ENCODE data around the gene KCNG4.
"Not testable (repeated sequence)": the region's sequence is repeated elsewhere in the genome, so short reads cannot be mapped to it uniquely, and the experiment has no call there.

Gene KCNG4

DNA sequence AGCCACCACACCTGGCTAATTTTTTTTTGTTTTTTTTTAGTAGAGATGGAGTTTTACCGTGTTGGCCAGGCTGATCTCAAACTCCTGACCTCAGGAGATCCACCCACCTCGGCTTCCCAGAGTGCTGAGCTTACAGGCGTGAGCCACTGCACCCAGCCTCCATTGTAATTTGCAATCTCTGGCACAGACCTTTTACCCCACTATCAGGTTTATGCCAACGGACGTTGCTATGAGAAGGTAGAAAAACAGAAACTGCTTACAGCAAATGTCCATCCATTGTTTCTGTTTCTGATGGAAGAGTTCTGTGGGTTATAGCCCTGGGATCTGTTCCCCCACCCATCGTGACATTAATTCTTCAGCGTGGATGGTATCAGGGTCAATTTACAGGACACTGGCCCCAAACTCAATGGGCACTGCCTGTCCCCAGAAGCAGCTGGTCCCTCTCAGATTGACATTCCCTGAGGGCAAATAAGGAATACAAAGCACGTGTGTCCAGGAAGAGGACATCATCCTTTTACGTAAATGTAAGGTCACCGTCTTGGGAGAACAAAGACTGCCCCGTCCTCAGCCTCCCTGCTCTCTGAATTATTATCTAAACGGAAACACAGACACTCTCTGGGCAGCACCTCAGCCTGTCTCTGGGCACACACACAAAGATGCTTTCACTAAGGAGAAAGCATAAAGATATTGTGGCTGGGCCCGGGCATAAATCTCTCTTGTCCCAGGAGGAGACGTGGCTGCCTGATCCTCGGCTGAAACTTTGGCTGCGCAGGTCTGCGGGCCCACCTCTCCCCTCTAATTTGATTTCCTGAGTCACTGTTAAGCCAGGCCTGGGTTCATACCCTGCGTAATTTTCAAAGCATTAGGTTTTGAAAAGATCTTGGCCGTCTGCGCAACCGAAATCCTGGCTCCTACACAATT lies 5.2 kb downstream of the KCNG4 start:
- no peak for DNase-seq (ENCODE audit: low spot score)

DNA sequence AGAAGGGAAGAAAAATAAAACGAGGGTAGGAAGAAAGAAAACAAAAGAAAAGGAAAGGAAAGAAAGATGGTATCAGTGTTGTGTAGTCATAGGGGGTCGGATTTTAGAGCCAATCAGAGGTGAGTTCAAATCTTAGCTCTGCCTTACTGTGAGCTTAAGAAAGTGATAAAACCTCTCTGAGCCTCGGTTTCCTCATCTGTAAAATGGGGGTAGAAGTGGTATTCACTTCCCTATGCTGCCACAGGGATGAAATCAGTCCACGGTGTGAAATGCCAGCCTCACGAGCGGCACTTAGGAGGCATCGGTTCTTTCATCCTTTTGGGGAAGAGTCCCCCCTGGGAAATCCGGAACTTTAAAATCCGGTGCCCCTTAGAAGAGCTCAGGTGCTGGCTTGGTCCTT lies 6.1 kb downstream of the KCNG4 start:
- no peak for DNase-seq (ENCODE audit: low spot score)

DNA sequence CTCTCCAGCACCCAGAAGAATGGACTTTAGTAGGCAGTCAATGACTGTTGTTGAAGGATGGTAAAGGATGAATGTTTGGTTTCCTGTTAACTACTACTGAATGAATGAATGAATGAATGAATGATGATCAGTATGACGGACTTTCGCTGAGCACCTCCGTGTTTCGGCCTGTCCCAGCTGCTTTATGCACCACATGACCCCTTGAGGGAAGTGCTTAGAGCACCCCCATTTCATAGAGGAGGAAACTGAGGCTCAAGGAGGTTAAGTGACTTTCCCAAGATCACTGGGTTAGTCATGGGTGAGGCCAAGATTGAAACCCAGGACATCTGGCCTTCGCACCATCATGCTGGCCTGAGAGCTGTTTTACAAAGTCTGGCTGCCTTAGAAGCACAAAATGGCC lies 6.8 kb downstream of the KCNG4 start:
- no peak for DNase-seq (ENCODE audit: low spot score)

DNA sequence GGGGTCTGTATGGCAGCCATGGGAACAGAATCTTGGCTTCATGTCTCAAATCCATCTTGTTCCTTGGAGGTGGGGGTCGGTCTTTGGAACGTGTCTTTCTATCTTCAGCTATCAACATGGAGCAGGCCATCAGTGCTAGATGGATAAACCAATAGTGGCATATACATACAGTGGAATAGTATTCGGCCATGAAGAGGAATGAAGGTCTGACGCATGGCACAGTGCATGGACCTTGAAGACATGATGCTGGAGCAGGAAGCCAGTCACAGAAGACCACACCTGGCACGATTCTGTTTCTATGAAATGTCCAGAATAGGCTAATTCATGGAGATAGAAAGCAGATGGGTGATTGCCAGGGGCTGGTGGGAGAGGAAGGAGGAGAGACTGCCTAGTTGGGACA lies 7.8 kb downstream of the KCNG4 start:
- DNase-seq (ENCODE audit: low spot score), result no peak

DNA sequence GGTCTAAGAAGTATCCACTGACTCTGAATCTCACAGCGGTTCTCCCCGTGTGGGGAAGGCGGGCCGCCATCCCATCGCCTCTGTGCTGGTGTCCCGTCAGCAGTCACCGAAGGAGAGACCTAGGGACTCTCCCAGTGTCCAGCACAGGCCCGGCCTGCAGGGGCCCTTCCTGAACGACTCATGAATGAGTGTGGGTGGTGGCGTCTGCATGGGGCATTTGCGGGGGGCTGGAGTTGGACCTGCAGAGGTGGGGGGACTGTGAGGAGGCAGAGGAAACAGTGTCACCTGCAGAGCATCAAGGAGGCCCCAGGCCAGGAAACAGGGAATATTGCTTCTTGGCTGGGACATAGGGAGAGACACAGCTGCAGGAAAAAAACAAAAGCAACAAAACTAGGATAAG lies 10.3 kb downstream of the KCNG4 start:
- no peak for DNase-seq (ENCODE audit: low spot score)

DNA sequence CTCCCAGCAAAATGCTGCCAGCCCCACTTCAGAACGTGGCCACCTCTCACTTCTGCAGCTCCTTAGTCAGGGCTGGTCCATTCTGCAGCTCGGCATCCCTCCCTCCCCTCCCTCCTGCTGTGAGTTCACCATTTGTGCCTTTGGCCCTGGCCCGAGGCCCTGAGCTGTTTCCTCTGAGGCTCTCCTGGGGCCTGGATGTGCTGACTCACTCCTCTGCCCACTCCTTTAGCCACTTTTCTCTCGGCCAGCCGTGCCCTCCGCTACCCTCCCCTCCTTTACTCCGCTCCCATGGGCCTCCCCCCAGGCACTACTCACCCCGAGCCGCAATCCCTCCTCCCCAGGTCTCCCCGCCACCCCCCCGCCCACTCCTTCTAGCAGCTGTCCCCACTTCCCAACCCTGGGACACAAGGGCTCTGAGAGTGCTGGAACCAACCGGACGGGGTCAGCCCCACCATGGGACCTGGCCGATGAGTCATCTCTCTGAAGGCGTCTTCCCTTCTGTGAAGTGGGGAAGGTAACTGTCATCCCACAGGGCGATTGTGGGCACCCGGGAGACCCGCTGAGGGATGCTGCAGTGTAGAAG lies 11.5 kb downstream of the KCNG4 start:
- peak; percentile 98 for DNase-seq (ENCODE audit: low spot score)

DNA sequence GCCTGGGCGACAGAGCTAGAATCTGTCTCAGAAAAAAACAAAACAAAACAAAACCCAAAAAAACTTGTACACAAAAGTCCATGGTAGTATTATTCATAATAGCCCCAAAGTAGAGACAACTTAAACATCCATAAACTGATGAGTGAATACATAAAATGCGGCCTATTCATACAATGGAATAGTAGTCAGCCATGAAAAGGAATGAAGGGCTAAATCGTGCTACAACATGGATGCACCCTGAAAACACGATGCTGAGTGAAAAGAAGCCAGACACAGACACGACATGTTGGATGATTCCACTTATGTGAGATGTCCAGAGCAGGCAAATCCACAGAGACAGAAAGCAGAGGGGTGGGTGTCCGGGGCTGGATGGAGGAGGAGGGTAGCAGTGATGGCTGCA lies 12.3 kb downstream of the KCNG4 start:
- no peak for DNase-seq (ENCODE audit: low spot score)

DNA sequence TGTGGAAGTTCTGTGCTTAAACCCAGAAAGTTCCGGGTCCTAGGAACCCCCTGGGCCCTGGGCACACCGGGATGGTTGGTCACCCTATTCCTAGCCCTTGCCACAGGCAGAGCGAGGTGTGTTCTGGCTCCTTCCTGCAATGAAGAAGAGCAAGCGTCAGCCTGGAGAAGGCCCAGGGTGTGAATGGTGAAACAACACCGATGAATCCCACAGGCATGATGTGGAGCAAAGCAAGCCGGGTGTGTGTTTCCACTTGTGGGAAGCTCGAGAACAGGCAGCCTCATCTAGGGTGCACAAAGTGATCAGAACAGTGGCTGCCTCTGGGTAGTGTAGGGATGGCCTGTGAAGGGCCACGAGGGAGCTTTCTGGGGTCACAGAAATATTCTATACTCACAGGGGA lies 13.8 kb downstream of the KCNG4 start:
- no peak for DNase-seq (ENCODE audit: low spot score)

DNA sequence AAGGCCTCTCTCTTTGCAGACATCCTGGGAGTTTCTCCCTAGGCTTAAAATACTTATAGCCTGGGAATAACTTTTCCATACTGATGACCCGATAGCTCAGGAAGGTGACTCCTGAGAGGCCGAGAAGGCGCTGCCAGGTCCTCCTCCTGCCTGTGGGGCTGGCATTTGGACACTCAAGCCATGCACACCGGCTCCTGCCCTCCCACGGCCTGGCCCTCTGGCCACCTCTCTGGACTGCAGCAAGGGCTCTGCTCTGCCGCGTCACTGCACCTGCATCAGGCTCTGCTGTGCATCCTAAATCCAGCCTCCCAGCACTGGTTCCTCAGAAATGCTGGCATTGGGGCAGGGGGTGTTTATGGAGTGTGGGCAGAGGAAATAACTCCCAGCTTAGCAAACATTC lies 14.2 kb downstream of the KCNG4 start:
- no peak for DNase-seq (ENCODE audit: low spot score)

DNA sequence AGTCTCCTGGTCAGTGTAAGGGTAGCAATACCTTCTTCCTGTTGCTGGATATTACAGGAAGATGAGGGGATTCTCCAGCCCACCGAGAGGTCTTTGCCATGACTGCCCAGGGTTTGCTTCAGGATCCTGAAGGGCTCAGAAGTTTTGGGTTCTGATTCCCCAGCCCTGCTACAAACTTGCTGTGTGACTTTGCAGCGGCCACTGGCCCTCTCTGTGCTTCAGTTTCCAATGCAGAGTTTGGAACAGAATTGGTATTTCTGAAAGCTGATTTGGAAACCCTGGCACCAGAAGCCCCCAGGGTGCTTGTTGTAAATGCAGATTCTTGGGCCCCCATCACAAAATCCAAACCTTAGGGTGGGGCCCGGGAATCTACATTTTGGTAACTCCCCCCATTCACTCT lies 14.7 kb downstream of the KCNG4 start:
- no peak for DNase-seq (ENCODE audit: low spot score)

DNA sequence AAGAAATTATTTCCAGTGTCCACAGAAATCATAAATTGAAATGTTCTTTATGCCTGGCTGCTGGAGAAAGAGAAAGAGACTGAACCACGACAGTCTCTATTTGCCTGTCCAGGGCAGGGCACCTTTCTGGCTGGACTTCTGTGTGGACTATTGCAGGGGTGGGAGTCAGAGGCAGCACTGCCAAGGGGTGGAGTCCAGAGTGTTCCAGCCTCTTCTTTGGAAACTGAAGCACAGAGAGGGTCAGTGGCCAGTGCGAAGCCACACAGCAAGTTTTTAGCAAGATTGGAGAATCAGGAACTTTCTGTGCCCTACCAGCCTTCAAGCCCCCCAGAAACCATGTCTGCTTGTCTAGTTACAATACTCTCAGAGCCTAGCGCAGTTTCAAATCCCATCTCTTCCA lies 15.3 kb downstream of the KCNG4 start:
- no peak for DNase-seq (ENCODE audit: low spot score)

DNA sequence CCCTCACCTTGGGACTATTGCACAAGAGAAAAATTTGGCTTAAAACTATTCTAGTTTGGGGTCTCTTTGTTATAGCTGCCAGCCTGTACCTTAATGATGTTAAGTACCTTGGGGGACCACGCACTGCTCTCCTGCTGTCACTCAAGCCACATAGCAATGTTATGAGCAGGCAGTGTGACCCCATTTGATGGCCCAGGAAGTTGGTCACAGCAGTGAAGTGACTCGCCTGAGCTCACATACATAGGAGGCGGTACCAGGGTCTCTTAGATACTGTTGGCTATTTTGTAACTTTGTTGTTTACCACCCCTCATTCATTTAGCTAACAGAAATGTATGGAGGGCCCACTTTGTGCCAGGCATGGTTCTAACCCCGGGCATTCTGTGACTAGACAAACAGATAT lies 16.4 kb downstream of the KCNG4 start:
- no peak for DNase-seq (ENCODE audit: low spot score)

DNA sequence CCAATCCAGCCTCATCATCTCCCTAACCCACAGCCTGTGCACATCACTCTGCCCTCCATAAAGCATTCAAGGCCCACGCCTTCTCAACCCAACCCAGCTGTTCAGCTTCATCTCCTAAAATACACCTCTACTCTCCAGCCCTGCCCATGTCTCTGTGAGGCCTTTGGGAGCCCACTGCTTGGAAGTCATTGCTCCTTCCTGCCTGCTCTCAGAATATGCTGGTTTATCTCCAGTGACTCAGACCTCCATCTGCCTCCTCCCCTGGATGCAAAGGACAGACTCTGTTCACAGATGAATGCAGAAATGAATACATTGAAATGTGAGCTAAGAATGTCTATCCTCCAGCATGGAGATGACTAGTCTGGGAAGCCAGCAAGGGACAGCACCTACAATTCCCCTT lies 19.0 kb downstream of the KCNG4 start:
- no peak for DNase-seq (ENCODE audit: low spot score)

DNA sequence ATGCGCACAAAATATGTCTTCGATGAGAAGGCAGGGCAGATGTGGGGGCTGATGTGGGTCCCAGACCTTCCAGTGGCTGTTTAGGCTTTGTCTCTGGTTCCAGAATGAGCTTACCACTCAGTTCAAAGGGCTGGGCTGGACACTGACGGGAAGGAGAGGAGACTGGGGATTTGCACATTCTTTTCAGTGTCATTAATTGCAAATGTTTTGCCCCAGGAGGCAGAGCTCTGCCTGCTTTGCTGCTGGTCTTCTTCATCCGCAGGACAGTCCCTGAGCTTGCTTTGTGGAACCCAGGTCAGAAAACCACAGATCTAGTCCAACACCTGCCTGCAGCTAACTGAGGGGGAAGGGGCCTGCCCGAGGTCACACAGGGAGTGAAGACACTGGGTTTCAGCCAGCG lies 20.9 kb downstream of the KCNG4 start:
- no peak for DNase-seq (ENCODE audit: low spot score)

DNA sequence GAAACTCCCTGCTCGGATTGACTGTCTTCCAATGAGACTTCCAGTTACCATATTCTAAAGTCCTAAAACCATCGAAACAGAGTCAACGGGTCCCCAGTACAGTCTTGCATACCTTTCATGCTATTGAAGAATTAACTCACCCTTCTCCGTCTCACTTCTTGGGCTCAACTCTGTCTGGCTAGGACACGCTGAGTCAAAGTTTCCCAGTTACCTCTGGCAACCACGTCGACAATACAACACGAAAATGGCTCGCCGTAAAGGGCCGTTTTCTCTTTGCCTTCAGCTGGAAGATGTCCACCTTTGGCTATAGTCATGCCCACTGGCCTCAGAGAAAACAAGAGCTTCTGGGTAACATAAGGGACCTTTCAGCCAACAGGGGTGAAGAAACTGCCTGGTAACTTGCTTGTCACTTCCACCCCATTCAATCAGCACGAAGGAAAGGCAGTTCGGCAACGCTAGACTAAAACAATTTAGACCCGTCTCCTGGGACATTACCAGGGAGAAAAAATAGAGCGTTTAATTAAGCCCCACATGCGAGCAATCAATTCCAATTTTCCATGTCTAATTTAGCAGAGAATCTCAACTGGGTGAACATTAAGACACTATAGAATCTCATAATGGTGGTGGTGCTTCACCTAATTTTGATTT lies 21.5 kb downstream of the KCNG4 start:
- DNase-seq (ENCODE audit: low spot score), result no peak

DNA sequence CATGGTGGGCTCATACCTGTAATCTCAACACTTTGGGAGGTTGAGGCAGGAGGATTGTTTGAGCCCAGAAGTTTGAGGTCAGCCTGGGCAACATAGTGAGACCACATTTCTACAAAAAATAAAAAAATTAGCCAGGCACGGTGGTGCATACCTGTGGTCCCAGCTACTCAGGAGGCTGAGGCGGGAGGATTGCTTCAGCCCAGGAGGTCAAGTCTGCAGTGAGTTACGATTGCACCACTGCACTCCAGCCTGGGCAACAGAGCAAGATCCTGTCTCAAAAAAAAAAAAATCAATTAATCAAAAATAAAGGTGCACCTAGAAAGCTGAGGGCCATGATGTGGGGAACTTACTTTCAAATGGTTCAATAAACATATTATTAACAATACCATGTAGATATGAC lies 23.7 kb downstream of the KCNG4 start:
- DNase-seq (ENCODE audit: low spot score), result not testable (repeated sequence)

DNA sequence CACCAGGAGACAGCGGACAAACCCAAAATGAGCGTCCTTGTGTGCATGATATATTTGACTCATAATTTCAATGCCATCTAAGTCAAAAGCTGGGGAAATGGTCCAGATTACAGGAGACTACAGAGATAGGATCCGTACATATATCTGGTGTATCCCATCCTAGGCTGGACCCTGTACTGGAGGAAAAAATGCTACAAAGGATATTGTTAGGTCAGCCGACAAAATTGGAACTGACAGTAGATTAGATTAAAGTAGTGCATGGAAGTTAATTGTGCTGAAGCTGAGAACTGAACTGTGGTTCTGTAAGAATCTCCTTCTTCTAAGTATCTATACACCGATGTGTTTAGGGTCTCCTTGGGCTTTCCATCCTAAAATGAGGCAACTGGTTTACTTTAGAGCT lies 24.3 kb downstream of the KCNG4 start:
- no peak for DNase-seq (ENCODE audit: low spot score)

DNA sequence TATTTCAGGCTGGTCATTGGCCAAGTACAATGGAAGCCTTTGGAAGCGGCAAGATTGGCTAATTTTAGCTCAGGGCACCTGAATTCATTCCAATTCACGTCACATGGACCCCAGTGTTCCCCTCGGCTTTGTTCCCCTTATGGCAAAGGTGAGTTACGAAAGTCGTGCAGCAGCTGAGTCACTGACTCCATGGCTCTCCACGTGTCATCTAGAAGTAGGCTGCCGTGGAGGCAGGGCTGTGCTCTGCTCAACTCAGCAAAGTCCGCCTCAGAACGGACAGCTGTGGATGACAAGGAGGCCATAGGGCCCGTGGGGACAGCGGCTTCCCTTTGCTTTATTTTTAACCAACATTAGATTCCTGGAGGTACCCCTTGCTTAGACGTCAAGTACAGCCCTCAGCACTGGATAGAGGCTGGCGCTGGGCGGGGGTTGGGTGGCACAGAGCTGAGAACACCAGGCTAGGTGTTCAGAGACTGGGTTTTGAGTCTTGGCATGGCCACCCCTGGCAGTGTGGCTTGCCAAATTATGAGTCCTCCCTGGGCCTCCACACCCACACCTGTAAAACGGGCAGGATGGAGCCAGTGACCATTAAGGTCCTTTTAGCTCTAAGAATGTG lies 25.3 kb downstream of the KCNG4 start:
- no peak for DNase-seq (ENCODE audit: low spot score)

DNA sequence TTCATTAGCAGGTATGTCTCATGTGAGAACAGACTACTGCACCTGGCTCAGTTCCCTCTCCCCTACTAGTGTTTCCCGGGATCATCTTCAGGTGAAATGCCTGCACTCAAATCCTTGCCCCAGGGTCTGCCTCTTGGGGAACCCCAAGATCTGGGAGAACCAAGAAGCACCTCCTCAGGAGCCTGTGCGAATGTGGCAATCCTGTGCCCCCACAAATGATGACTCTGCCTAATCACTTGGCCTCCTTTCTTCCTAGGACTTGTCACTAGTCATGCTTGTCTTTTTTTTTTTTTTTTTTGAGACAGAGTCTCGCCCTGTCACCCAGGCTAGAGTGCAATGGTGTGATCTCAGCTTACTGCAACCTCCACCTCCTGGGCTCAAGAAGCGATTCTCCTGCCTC lies 27.2 kb downstream of the KCNG4 start:
- DNase-seq (ENCODE audit: low spot score), result no peak

DNA sequence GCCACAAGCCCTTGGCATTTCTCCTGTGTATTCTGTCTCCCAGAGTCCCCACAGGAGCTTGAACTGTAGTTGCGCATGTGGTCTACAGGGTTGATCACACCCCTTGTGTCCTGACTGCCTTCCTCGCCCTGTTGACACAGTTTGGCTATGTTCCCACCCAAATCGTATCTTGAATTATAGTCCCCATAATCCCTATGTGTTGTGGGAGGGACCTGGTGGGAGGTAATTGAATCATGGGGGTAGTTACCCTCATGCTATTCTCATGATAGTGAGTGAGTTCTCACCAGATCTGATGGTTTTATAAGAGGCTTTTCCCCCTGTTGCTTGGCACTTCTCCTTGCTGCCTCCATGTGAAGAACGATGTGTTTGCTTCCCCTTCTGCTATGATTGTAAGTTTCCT lies 27.7 kb downstream of the KCNG4 start:
- DNase-seq (ENCODE audit: low spot score), result no peak

DNA sequence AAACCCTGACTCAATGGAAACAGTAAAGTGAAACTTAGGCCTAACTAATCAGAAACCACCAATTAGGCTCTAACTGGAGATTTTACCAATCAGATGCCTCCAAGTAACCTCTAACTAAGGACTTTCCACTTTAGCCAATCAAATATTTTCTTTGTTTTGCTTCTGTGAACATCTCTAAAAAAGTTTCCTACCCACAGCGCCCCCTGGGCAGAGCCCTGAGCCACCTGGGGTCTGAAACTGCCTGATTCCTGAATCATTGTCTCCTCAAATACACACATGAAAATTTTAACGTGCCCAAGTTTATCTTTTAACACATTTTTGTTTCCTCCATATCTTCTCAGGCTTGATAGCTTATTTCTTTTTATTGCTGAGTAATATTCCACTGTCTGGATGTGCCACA lies 29.8 kb downstream of the KCNG4 start:
- DNase-seq (ENCODE audit: low spot score), result no peak

DNA sequence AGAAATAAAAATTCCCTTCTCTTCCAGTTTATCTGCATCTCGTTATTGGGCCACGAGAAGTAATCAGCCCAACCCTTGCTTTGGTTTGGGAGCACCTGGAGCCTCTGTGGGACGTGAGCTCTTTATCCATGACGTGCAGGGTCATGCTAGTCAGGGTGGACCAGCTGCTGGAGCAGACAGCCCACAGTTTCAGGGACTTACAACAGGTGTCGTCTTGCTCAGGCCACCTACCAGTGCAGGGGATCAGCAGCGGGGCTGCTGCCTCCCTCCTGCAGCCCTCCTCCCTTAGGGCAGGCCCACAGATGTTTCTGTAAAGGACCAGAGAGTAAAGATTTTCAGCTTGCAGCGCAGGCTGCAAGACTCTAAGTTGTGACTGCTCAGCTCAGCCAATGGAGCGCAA lies 31.9 kb downstream of the KCNG4 start:
- no peak for DNase-seq (ENCODE audit: low spot score)

DNA sequence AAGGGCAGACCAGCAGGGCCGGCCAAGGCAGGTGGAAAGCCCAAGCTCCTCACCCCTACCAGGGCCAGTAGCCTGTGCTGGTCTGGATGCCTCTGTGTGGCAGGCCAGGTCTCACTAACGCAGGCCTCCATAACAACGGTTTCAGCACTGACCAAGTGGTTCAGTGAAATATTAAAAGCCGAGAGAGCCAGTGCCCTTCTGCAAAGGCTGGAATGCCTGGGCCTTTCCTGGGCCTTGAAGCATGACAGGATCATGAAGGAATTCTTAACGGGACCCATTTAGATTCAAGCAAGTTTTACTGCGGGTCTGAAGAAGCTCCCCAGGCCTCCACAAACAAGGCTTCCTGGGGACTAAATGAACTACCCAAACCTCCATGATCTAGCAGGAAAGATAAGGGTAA lies 32.6 kb downstream of the KCNG4 start:
- DNase-seq (ENCODE audit: low spot score), result no peak

All from hepatic stellate cell (primary cell).